GM19025 (cell line): ENCODE measurements around the gene TMEM121.
A peak's percentile ranks its signal among the peaks of the same experiment; 100 is the strongest.
"Not testable (repeated sequence)": the region's sequence is repeated elsewhere in the genome, so short reads cannot be mapped to it uniquely, and the experiment has no call there.

Experiments used
- ATAC-seq: cut with Tn5 transposase; IDR thresholded peaks from one replicate; pipeline ENCODE4 v1.9.1; 2021; ENCODE audit warnings: mild to moderate bottlenecking, low read depth, moderate library complexity; ENCODE audit not compliant: unreplicated experiment

TMEM121 gene

GRCh38 chr14:105567164-105568103 is 41.1 kb downstream of the TMEM121 start:
- ATAC-seq, result not testable (repeated sequence)

DNA sequence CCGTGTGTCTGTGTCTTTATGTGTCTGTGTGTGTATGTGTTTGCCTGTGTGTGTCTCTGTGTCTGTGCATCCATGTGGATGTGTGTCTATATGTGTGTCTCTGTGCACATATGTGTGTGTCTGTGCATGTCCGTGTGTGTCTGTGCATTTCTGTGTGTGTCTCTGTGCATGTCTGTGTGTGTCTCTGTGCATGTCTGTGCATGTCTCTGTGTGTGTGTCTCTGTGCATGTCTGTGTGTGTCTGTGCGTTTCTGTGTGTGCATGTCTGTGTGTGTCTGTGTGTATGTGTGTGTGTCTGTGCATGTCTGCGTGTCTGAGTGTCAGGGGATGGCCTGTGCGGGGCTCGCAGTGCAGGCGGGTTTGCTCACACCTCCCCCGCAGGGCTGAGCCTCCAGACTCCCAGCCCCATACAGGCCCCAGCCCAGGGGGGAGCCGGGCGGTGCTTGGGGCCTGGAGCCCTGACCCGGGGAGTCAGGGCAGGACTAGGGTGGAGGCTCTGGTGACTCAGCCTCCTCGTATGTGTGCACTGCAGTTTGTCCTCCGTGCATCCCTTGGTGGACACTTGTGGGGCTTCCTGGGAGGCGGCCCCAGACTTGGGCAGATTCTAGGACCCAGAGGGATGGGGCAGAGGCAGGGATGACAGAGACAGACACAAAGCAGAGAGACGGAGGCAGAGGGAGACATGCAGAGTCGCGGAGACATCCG is 41.9 kb downstream of the TMEM121 start:
- ATAC-seq, result not testable (repeated sequence)

- no peak for ATAC-seq
Observed at GRCh38 chr14:105568859-105569766, 42.7 kb downstream of the TMEM121 start.

DNA sequence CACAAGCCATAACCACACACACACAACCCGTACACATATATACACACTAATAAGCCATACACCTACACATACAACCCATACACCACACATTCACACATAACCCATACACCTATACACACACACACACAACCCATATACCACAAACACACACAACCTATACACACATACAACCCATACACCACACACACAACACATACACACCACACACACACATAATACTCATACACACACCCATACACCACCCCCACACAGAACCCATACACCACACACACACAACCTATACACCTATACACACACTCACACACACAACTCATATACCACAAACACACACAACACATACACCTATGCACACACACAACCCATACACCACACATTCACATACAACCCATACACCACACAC is 44.1 kb downstream of the TMEM121 start:
- ATAC-seq, result no peak

DNA sequence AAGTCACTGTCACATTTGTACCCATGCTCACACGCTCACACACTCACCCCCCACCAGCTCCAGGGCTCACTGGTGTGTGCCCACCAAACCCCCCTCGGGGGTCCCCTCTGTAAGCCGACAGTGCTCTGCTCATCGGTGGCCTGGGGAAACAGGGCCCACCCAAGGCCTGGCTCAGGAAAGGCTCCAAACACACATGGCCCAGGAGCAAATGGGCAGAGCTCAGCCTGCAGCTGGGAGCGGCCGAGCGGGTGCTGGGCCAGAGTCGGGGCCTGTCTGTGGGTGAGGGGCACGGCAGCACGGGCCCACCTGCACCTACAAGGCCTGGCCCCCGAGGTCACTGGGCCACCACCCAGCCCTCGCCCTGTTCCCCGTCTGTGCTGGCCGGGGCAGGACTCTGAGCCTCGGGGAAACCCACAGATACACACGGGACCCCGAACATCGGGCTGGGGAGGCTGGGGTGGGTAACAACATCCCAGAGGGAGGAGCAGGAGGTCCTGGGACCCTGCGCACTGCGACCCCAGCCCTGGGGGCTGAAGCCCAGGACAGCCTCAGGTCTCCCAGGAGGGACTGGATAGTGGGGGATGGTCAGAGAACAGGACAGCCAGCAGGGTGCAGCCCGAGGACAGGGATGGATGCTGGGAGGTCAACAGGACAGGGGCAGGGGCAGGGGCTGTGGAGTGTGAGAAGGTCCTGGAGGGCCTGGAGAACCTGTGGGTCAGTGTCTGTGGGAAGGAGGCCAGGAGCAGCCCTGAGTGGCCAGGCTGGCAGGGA is 45.0 kb downstream of the TMEM121 start:
- not testable (repeated sequence) for ATAC-seq

GRCh38 chr14:105572063-105572462 is 45.7 kb downstream of the TMEM121 start:
- not testable (repeated sequence) for ATAC-seq

GRCh38 chr14:105573841-105574240 is 47.5 kb downstream of the TMEM121 start:
- not testable (repeated sequence) for ATAC-seq

GRCh38 chr14:105574411-105574810 is 48.0 kb downstream of the TMEM121 start:
- not testable (repeated sequence) for ATAC-seq

GRCh38 chr14:105575016-105575700 is 48.8 kb downstream of the TMEM121 start:
- ATAC-seq, result peak; percentile 59

GRCh38 chr14:105576525-105577088 is 50.2 kb downstream of the TMEM121 start:
- no peak for ATAC-seq

DNA sequence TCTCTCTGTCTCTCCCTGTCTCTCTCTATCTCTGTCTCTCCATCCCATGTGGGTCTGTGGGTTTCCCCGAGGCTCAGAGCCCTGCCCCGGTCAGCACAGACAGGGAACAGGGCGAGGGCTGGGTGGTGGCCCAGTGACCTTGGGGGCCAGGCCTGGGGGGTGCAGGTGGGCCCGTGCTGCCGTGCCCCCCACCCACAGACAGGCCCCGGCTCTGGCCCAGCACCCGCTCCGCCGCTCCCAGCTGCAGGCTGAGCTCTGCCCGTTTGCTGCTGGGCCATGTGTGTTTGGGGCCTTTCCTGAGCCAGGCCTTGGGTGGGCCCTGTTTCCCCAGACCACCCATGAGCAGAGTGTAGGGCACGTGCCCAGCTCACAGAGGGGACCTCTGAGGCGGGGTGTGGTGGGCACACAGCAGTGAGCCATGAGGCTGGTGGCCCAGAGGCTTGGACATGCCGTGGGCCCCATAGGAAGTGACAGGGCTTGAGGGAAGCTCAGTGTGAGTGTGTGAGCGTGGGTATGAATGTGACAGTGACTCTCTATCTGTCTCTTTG is 51.0 kb downstream of the TMEM121 start:
- ATAC-seq, result no peak

- no peak for ATAC-seq
Observed at GRCh38 chr14:105578070-105578469, 51.7 kb downstream of the TMEM121 start.

- ATAC-seq, result not testable (repeated sequence)
Observed at GRCh38 chr14:105579221-105579620, 52.8 kb downstream of the TMEM121 start.
